ENCODE results near the gene OTOGL. TPM values are rescaled to one million over a fixed set of nuclear protein-coding genes. Genes with fewer than 3 reads are reported as not detected.

Gene OTOGL
- polyA plus RNA-seq, 2 of the 4 experiments (the other 2 are of a cell fraction) = 0.04 TPM; not detected in 1

DNA sequence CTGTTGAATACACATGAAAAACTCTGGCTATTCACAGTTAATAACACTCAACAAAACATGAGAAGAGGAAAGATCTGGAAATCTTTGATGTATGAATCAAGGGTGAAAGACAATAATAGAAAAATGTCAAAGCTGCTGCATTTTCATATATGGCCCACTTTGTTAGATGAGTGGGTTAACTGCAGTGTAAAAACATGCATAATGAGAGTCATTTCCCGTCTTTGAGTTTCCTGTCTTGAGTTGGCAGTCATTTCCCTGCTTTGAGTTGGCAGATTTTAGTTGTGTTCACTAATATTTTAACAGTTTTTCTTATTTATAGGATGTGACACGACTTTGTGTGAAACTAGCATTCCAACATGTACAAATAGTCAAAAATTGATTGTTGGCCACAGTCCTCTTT lies 256.8 kb downstream of the OTOGL start:
- H3K4me2 ChIP-seq = no peak overlapping the region
- no peak for FAIRE-seq
- no peak for TF ChIP-seq RFX5 (IDR thresholded peaks at IDR 0.05)
- TF ChIP-seq BCL3 (IDR thresholded peaks at IDR 0.05) = no peak
- no peak for TF ChIP-seq CBX8 (IDR thresholded peaks at IDR 0.05)
- TF ChIP-seq, protein P1, sequence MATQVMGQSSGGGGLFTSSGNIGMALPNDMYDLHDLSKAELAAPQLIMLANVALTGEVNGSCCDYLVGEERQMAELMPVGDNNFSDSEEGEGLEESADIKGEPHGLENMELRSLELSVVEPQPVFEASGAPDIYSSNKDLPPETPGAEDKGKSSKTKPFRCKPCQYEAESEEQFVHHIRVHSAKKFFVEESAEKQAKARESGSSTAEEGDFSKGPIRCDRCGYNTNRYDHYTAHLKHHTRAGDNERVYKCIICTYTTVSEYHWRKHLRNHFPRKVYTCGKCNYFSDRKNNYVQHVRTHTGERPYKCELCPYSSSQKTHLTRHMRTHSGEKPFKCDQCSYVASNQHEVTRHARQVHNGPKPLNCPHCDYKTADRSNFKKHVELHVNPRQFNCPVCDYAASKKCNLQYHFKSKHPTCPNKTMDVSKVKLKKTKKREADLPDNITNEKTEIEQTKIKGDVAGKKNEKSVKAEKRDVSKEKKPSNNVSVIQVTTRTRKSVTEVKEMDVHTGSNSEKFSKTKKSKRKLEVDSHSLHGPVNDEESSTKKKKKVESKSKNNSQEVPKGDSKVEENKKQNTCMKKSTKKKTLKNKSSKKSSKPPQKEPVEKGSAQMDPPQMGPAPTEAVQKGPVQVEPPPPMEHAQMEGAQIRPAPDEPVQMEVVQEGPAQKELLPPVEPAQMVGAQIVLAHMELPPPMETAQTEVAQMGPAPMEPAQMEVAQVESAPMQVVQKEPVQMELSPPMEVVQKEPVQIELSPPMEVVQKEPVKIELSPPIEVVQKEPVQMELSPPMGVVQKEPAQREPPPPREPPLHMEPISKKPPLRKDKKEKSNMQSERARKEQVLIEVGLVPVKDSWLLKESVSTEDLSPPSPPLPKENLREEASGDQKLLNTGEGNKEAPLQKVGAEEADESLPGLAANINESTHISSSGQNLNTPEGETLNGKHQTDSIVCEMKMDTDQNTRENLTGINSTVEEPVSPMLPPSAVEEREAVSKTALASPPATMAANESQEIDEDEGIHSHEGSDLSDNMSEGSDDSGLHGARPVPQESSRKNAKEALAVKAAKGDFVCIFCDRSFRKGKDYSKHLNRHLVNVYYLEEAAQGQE (IDR thresholded peaks at IDR 0.05) = no peak
- TF ChIP-seq CBX2 (IDR thresholded peaks at IDR 0.05; ENCODE audit: borderline replicate concordance, low read depth) = no peak
- no peak for TF ChIP-seq JUN (IDR thresholded peaks at IDR 0.05)
- no peak for TF ChIP-seq POLR2AphosphoS2 (conservative IDR thresholded peaks at IDR 0.05; ENCODE audit: low read length)
- TF ChIP-seq BHLHE40 (IDR thresholded peaks at IDR 0.05; ENCODE audit: low read depth, low read length) = no peak
- no peak for TF ChIP-seq ZFP36 (IDR thresholded peaks at IDR 0.05; ENCODE audit: borderline replicate concordance, partially characterized antibody)
- no peak for TF ChIP-seq TP53 (CRISPR knock-in tag; IDR thresholded peaks at IDR 0.05)
- no peak for TF ChIP-seq ATOH8 (CRISPR knock-in tag; IDR thresholded peaks at IDR 0.05; ENCODE audit: low read depth)
- no peak for TF ChIP-seq CTCF (IDR thresholded peaks at IDR 0.05)
- no peak for TF ChIP-seq CEBPB (IDR thresholded peaks at IDR 0.05)
- TF ChIP-seq, protein P2, sequence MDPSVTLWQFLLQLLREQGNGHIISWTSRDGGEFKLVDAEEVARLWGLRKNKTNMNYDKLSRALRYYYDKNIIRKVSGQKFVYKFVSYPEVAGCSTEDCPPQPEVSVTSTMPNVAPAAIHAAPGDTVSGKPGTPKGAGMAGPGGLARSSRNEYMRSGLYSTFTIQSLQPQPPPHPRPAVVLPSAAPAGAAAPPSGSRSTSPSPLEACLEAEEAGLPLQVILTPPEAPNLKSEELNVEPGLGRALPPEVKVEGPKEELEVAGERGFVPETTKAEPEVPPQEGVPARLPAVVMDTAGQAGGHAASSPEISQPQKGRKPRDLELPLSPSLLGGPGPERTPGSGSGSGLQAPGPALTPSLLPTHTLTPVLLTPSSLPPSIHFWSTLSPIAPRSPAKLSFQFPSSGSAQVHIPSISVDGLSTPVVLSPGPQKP (IDR thresholded peaks at IDR 0.05; ENCODE audit: low read depth, low read length) = no peak
- TF ChIP-seq CHD4 (IDR thresholded peaks at IDR 0.05; ENCODE audit: borderline replicate concordance) = no peak
- TF ChIP-seq KDM5A (IDR thresholded peaks at IDR 0.05) = no peak
- no peak for TF ChIP-seq HEYL (CRISPR knock-in tag; IDR thresholded peaks at IDR 0.05)
- no peak for TF ChIP-seq RNF2 (IDR thresholded peaks at IDR 0.05; ENCODE audit: borderline replicate concordance, low read depth)
- no peak for TF ChIP-seq HOXB5 (CRISPR knock-in tag; IDR thresholded peaks at IDR 0.05)
- TF ChIP-seq, protein P3, sequence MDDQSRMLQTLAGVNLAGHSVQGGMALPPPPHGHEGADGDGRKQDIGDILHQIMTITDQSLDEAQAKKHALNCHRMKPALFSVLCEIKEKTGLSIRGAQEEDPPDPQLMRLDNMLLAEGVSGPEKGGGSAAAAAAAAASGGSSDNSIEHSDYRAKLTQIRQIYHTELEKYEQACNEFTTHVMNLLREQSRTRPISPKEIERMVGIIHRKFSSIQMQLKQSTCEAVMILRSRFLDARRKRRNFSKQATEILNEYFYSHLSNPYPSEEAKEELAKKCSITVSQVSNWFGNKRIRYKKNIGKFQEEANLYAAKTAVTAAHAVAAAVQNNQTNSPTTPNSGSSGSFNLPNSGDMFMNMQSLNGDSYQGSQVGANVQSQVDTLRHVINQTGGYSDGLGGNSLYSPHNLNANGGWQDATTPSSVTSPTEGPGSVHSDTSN (IDR thresholded peaks at IDR 0.05) = no peak
- ATAC-seq = no peak
- no peak overlapping the region for H3K4me3 ChIP-seq
- H3K9me3 ChIP-seq = no peaks in the 10 kb centered on the region
- CTCF ChIA-PET = no interaction called here
- POLR2A ChIA-PET = no interaction called here
- DNase-seq (ENCODE audit: low read depth in 1 of 2, low spot score in 1 of 2) = no peak
- WGBS (ENCODE audit: missing lambda C conversion rate) = 11% methylated on average over 2 of the region's 2 CpGs
- H3K4me1 ChIP-seq = no peaks in the 10 kb centered on the region
- H3K27ac ChIP-seq = no peak overlapping the region
